ENCODE results near the gene GRPEL2.

- TF ChIP-seq, protein P1, sequence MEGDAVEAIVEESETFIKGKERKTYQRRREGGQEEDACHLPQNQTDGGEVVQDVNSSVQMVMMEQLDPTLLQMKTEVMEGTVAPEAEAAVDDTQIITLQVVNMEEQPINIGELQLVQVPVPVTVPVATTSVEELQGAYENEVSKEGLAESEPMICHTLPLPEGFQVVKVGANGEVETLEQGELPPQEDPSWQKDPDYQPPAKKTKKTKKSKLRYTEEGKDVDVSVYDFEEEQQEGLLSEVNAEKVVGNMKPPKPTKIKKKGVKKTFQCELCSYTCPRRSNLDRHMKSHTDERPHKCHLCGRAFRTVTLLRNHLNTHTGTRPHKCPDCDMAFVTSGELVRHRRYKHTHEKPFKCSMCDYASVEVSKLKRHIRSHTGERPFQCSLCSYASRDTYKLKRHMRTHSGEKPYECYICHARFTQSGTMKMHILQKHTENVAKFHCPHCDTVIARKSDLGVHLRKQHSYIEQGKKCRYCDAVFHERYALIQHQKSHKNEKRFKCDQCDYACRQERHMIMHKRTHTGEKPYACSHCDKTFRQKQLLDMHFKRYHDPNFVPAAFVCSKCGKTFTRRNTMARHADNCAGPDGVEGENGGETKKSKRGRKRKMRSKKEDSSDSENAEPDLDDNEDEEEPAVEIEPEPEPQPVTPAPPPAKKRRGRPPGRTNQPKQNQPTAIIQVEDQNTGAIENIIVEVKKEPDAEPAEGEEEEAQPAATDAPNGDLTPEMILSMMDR (IDR thresholded peaks at IDR 0.05; ENCODE audit: borderline replicate concordance, extremely low read depth, low read length, poor library complexity, severe bottlenecking) = no peak
- no peak for TF ChIP-seq EZH2 (IDR thresholded peaks at IDR 0.05; ENCODE audit: borderline replicate concordance, low read depth, low read length, severe bottlenecking)
These were observed 38.1 kb downstream of the GRPEL2 start for GRCh38 chr5:149383399-149383798.

Measured in DND-41 (cell line).